Breast epithelium (tissue), 3 donors: ENCODE data around the gene FRMPD4.

ENCODE experiments used
- POLR2A ChIP-seq: fragments of 450-650 bp; IDR thresholded peaks from one replicate; pipeline ENCODE4 v1.6.1; 2016; ENCODE audit warnings: antibody characterized with exemption, mild to moderate bottlenecking, moderate library complexity
- TF ChIP-seq, protein P1 (sequence below), 3 donors: fragments of 450-650 bp; IDR thresholded peaks; one replicate each; pipeline ENCODE4 v1.5.1; 2016 to 2017; ENCODE audit warnings: antibody characterized with exemption in 3 of 3, mild to moderate bottlenecking in 3 of 3, moderate library complexity in 3 of 3

DNA sequence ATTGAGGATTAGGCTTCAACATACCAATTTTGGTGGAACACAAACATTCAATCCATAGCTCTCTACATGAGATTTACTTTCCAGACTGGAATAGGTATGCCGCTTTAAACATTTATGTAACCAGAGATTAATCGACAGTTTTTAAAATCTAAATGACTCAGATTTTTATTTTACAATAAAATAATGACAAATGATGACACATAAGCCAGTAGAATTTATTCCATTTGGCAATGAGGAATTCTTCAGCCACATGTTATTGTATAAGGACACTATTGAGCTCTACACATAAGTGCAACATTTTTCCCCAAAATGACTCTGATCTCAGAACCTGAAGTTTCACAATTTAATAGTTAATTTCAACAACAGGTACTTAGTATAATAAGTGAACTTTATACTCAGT, 425.9 kb downstream of the FRMPD4 start:
- no peak for TF ChIP-seq POLR2A
- TF ChIP-seq, protein P1, sequence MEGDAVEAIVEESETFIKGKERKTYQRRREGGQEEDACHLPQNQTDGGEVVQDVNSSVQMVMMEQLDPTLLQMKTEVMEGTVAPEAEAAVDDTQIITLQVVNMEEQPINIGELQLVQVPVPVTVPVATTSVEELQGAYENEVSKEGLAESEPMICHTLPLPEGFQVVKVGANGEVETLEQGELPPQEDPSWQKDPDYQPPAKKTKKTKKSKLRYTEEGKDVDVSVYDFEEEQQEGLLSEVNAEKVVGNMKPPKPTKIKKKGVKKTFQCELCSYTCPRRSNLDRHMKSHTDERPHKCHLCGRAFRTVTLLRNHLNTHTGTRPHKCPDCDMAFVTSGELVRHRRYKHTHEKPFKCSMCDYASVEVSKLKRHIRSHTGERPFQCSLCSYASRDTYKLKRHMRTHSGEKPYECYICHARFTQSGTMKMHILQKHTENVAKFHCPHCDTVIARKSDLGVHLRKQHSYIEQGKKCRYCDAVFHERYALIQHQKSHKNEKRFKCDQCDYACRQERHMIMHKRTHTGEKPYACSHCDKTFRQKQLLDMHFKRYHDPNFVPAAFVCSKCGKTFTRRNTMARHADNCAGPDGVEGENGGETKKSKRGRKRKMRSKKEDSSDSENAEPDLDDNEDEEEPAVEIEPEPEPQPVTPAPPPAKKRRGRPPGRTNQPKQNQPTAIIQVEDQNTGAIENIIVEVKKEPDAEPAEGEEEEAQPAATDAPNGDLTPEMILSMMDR (IDR thresholded peaks at IDR 0.05), result no peak
